SKM-1 (cell line): ENCODE results near the gene BSDC1.
"Not testable (repeated sequence)": the region's sequence is repeated elsewhere in the genome, so short reads cannot be mapped to it uniquely, and the experiment has no call there.

Experiments used
- DNase-seq: peaks from one replicate; lab custom pipeline; 2025; ENCODE audit not compliant: unreplicated experiment; lab: John Stamatoyannopoulos, UW

BSDC1 gene

GRCh38 chr1:32361308-32361673 is 33.0 kb downstream of the BSDC1 start:
- no peak for DNase-seq

GRCh38 chr1:32358435-32358834 is 35.8 kb downstream of the BSDC1 start:
- no peak for DNase-seq

- DNase-seq: no peak
Measured at GRCh38 chr1:32357614-32358013, 36.6 kb downstream of the BSDC1 start.

DNA sequence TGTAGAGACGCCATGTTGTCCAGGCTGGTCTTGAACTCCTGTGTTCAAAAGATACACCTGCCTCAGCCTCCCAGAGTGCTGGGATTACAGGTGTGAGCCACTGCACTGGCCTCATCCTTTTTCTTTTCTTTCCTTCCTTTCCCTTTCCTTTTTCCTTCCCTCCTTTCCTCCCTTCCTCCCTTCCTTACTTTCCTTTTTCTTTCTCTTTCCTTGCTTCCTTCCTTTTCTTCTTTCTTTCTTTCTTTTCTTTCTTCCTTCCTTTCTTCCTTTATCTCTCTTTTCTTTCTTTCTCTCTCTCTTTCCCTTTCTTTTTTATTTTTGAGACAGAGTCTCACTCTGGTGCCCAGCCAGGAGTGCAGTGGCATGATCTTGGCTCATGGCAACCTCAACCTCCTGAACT is 37.8 kb downstream of the BSDC1 start:
- no peak for DNase-seq

DNA sequence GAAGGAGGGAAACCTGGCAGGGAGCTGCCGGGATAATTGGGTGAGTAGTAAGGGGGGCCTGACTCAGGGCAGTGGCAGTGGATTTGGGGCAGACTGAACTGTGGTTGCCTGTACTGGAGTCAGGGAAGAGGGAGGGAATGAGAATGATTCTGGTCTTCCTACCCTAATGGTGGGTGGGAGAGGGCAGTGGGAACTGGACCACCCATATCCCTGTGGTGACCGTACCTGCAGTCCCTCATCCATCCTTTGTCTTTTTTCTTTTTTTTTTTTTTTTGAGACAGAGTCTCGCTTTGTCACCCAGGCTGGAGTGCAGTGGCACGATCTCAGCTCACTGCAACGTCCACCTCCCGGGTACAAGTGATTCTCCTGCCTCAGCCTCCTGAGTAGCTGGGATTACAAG is 38.5 kb downstream of the BSDC1 start:
- not testable (repeated sequence) for DNase-seq

DNA sequence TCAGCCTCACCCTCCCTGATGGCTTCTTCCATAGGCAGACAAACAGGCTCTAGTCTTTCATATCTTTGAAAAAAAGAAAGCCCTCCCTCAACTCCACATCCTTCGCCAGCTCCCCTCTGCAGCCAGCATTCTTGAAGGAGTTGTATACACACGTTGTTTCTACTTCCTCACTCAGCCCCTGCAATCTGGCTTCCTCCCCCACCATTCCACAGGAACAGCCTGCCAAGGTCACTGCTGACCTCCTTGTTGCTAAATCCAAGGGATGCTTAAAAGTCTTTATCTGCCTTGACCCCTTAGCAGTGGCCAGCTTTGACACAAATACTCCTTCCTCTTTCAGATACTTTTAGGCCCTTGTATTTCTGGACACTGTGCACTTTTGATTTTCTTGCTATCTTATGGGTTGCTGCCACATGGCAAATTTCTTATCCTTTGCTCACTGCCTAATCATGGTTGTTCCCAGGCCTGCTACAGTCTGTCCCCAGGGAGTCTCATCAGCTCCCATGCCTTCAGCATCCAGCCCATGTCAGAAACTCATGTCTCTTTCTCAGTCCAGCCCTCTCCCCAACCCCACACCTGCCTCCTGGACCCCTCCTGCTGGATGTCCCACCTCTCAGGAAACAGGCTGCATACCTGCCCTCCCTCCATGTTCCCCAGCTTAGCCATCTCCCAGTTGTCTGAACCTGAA is 40.2 kb downstream of the BSDC1 start:
- DNase-seq: no peak

DNA sequence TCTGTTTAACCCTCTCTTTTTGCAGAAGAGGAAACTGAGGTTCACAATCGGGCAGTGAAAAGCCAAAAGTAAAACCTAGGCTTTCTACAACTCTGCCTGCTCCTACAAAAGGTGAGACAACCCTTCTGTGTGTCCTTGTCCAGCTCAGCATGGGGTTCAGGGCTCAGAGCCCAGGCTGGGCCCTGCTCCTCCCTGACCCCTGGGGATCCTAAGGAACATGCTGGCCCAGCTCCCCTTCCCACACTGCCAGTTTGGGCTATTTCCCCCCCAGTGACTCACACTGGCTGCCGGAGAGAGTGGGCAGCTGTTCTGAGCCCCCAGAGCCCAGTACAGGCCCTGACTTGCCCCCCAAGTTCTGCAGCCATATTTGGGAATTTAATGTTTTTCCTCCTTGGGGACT is 40.8 kb downstream of the BSDC1 start:
- DNase-seq: no peak

DNA sequence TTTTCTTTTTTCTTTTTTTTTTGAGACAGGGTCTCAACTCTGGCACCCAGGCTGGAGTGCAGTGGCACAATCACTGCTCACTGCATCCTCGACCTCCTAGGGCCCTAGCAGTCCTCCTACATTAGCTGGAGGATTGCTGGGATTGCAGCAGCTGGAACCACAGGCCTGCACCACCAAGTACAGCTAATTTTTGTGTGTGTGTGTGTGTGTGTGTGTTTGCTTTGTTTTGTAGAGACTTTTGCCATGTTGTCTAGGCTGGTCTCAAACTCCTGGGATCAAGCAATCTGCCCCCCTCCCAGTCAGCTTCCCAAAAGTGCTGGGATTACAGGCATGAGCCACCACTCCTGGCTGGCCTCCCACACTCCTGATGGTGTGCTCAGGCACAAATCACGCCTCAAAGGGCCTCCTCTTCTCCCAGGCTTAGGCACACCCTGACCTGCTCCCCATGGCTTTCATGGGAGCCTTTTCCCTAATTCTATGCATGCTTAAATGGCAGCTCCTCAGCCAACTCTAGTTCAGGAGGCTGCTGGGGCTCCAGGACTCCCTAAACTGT is 41.3 kb downstream of the BSDC1 start:
- DNase-seq: no peak

- no peak for DNase-seq
Measured at GRCh38 chr1:32352239-32352745, 41.9 kb downstream of the BSDC1 start.

DNA sequence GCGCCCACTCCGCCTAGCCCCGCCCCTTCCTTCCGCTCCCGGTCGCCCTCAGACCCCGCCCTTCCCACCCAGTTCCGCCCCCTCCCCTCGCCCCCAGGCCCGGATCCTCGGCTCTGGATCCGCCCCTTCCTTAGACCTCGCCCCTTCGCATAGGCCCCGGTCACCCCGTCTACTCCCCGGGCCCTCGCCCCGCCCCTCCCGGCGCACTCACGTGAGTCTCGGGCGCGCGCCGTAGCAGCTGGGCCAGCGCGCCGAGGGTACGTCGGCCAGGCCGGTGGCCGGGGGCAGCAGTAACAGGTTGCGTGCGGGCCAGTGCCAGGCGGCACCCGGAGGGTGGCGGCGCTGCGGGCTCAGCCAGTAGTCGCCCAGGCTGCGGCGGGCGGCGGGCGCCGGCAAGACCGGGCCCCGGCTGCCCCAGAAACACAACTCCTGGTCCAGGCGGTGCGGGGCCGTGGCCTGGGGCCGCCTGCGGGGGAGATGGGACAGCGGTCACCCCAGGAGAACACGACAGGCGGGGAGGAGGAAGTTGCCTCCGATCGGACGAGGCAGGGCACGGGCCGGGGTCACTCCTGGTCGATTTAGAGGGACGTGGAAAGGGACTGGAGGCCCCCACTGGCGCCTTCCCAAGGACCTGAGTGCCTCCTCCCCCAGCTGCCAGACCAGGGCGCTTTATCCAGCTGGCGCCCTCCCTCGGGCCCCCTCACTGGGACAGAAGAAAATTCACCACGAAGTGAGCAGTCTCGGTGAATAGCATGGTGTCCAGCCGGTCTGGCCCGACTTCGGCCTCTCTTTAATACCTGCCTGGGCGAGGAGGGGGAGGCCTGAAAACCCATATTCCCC is 42.6 kb downstream of the BSDC1 start:
- peak; percentile 62 for DNase-seq

DNA sequence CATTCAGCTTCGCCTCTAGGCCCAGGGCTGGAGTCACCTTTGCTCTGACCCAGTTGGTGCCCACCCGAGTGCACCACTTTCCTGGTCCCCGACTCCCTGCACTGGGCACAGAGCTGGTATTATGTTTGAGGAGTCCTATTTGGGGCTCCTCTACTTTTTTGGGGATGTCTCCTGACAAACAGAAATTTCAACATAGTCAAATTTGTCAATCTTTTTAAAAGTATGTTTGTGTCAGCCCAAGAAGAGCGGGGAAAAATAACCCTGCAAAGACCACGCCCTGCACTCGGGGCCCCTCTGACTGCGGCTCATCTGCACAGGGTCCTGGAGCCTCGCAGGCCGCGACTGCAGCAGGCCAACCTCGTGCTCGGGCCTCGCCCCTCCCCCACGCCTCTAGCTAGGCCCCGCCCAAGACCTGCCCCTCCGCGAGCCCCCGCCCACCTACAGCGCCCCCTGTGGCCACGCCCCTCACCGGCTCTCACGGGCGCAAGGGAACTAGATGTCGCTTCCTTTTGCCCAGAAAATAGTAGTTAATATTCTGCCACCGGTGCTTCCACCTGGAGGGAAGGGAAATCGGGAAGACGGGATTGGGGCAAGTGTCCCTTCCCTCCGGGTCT is 43.3 kb downstream of the BSDC1 start:
- DNase-seq: no peak

GRCh38 chr1:32349211-32349708 is 45.0 kb downstream of the BSDC1 start:
- peak; percentile 64 for DNase-seq

- DNase-seq: no peak
Measured at GRCh38 chr1:32346532-32347157, 47.6 kb downstream of the BSDC1 start.

GRCh38 chr1:32345289-32345827 is 48.9 kb downstream of the BSDC1 start:
- DNase-seq: no peak

GRCh38 chr1:32342704-32343103 is 51.5 kb downstream of the BSDC1 start:
- no peak for DNase-seq

GRCh38 chr1:32341971-32342370 is 52.3 kb downstream of the BSDC1 start:
- DNase-seq: no peak

- DNase-seq: no peak
Measured at GRCh38 chr1:32341186-32341757, 53.0 kb downstream of the BSDC1 start.

DNA sequence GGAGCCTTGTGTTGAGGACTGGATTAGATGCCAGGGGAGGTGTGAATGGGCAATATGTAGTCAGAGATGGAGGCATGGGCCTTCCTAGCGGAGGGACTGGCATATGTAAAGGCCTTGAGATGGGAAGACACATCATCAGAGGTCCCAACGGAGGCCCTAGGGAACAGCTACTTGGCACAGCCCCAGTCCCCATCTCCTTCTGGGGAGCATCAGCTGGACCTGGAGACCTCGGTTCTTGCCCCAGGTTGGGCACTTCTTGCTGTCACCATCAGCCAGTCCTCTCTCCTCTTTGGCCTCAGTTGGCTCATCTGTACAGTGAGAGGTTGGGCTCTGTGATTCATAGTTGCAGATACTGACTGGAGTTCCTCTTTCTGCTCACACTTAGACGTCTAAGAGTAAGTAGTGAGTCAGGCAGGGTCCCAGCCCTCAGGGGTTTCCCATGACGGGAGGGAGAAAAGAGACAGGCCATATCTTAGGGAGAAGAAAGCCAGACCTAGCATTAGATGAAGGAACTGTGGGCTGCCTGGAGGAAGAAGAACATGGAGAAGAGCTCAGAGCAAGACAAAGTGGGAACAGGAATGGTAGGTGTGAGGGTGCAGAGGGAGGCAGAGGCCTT is 54.8 kb downstream of the BSDC1 start:
- DNase-seq: peak; percentile 66

- no peak for DNase-seq
Measured at GRCh38 chr1:32338637-32339145, 55.5 kb downstream of the BSDC1 start.
